Measurements from ENCODE around the gene RNASE7. TPM values are rescaled to one million over a fixed set of nuclear protein-coding genes. Genes with fewer than 3 reads are reported as not detected.
A peak's percentile ranks its signal among the peaks of the same experiment; 100 is the strongest.

Gene RNASE7
- total RNA-seq, 1 experiment from 2014 or later, result not detected

- Mint-ChIP-seq H3K27ac (ENCODE audit: unreplicated experiment) (peak overlapping the region; percentile 37), H3K27me3 (ENCODE audit: unreplicated experiment) (no peaks in the 10 kb centered on the region), H3K4me3 (ENCODE audit: low read depth, unreplicated experiment) (no peak overlapping the region), H3K36me3 (ENCODE audit: insufficient read depth, unreplicated experiment) (peaks cover 9% of the 10 kb centered on the region), H3K4me1 (ENCODE audit: low read depth, unreplicated experiment) (peaks cover 32% of the 10 kb centered on the region), H3K9me3 (ENCODE audit: low read depth, unreplicated experiment) (no peaks in the 10 kb centered on the region)
- no TSS peak for BruUV-seq (replicated peaks)
- TF ChIP-seq CTCF (IDR thresholded peaks at IDR 0.05; ENCODE audit: unreplicated experiment), result no peak
- peak; percentile 32 for DNase-seq
- CTCF ChIA-PET, result interaction anchor here (2.1 to 3.3 kb wide), 2 partner anchors 17 to 27 kb away, joined by 13 to 15 read pairs; no protein-coding TSS in a partner anchor
- intact Hi-C loops (cut with micrococcal nuclease; ENCODE audit: unreplicated experiment), result no loop called here
Observed at GRCh38 chr14:20998139-20998538, 44.0 kb upstream of the RNASE7 start.

GRCh38 chr14:20998674-20999366, 43.3 kb upstream of the RNASE7 start, which contains the start of gene SLC39A2:
Gene SLC39A2, plus strand, starts transcription at chr14:20999293. Its CDS starts 154 bp downstream, at chr14:20999447.
- intact Hi-C loops (cut with micrococcal nuclease; ENCODE audit: unreplicated experiment), result no loop called here
- Mint-ChIP-seq H3K27ac (ENCODE audit: unreplicated experiment) (peak within 1 kb of the TSS; percentile 37), H3K4me3 (ENCODE audit: low read depth, unreplicated experiment) (no peak within 1 kb of the TSS), H3K9me3 (ENCODE audit: low read depth, unreplicated experiment) (no peaks in the 10 kb centered on the region), H3K36me3 (ENCODE audit: insufficient read depth, unreplicated experiment) (peaks cover 9% of the 10 kb centered on the region), H3K27me3 (ENCODE audit: unreplicated experiment) (no peaks in the 10 kb centered on the region), H3K4me1 (ENCODE audit: low read depth, unreplicated experiment) (peaks cover 32% of the 10 kb centered on the region)
- no TSS peak for BruUV-seq (replicated peaks)
- DNase-seq, result peak; percentile 31
- no peak for TF ChIP-seq CTCF (IDR thresholded peaks at IDR 0.05; ENCODE audit: unreplicated experiment)
- CTCF ChIA-PET, result interaction anchor here (0.5 to 3.3 kb wide), 4 partner anchors 16 to 391 kb away, joined by 3 to 15 read pairs (median 8); no protein-coding TSS in a partner anchor

- intact Hi-C loops (cut with micrococcal nuclease; ENCODE audit: unreplicated experiment), result no loop called here
- H3K4me3 Mint-ChIP-seq (ENCODE audit: low read depth, unreplicated experiment), result no peak overlapping the region
- H3K27ac Mint-ChIP-seq (ENCODE audit: unreplicated experiment), result no peak overlapping the region
- no peak for DNase-seq
- CTCF ChIA-PET, result interaction anchor here (0.5 to 3.3 kb wide), 4 partner anchors 15 to 390 kb away, joined by 3 to 15 read pairs (median 8); no protein-coding TSS in a partner anchor
- no peaks in the 10 kb centered on the region for H3K9me3 Mint-ChIP-seq (ENCODE audit: low read depth, unreplicated experiment)
- H3K36me3 Mint-ChIP-seq (ENCODE audit: insufficient read depth, unreplicated experiment), result peaks cover 9% of the 10 kb centered on the region
- H3K4me1 Mint-ChIP-seq (ENCODE audit: low read depth, unreplicated experiment), result peaks cover 32% of the 10 kb centered on the region
- TF ChIP-seq CTCF (IDR thresholded peaks at IDR 0.05; ENCODE audit: unreplicated experiment), result no peak
- no peaks in the 10 kb centered on the region for H3K27me3 Mint-ChIP-seq (ENCODE audit: unreplicated experiment)
- no TSS peak for BruUV-seq (replicated peaks)
Observed at GRCh38 chr14:20999591-20999990, 42.6 kb upstream of the RNASE7 start.

- no peak overlapping the region for H3K4me3 Mint-ChIP-seq (ENCODE audit: low read depth, unreplicated experiment)
- H3K4me1 Mint-ChIP-seq (ENCODE audit: low read depth, unreplicated experiment), result peaks cover 25% of the 10 kb centered on the region
- no TSS peak for BruUV-seq (replicated peaks)
- no peak for TF ChIP-seq CTCF (IDR thresholded peaks at IDR 0.05; ENCODE audit: unreplicated experiment)
- no peaks in the 10 kb centered on the region for H3K27me3 Mint-ChIP-seq (ENCODE audit: unreplicated experiment)
- no peaks in the 10 kb centered on the region for H3K9me3 Mint-ChIP-seq (ENCODE audit: low read depth, unreplicated experiment)
- intact Hi-C loops (cut with micrococcal nuclease; ENCODE audit: unreplicated experiment), result no loop called here
- DNase-seq, result no peak
- CTCF ChIA-PET, result no interaction called here
- no peak overlapping the region for H3K27ac Mint-ChIP-seq (ENCODE audit: unreplicated experiment)
- peaks cover 4% of the 10 kb centered on the region for H3K36me3 Mint-ChIP-seq (ENCODE audit: insufficient read depth, unreplicated experiment)
Observed at GRCh38 chr14:21001218-21001617, 40.9 kb upstream of the RNASE7 start.

Measured in Calu3 (cell line).